ENCODE measurements around the gene RTF1.

The RTF1 gene

GRCh38 chr15:41505776-41506175 is 88.9 kb downstream of the RTF1 start:
- DNase-seq (ENCODE audit: low spot score) = no peak

DNA sequence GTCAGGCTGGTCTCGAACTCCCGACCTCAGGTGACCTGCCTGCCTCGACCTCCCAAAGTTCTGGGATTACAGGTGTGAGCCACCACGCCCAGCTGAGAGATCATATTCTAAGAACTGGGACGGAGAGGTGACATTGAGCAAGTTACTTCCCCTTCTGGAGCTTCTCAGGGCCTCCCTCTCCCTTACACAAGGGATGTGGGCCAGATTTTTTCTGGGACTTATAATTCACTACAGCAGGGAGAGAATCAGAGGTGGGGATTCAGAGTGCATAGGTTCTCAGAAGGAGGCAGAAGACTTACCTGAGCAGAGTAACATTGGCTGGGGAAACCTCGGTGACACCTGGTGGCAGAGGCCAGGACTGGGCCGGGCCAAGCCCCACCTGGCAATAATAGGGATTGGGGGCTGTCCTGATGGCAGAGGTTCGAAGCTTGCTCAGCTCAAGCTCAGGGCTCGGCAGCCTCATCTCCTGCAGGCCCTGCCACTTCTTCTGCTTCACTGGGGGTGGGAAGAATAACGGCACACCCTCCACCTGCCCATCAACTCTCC is 90.0 kb downstream of the RTF1 start:
- DNase-seq (ENCODE audit: low spot score) = no peak

GRCh38 chr15:41507820-41508290 is 91.0 kb downstream of the RTF1 start:
- DNase-seq (ENCODE audit: low spot score) = no peak

DNA sequence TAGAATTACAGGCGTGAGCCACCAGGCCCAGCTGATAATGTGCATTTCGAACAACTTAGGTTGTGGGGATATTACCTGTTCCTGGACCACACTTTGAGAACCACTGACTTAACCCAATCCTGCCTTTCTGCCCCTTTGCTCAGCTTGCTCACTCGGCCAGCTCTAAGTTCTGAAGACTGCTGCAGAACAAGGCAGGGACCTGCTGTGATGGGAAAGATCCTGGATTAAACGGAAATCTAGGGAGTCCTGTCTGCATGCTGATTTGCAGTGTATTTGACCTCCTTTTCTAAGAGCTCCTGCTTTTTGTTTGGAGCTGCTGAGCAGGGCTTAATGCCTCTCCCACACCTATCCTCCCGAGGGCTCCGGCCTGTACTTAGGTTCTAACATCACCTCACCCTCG is 93.8 kb downstream of the RTF1 start:
- no peak for DNase-seq (ENCODE audit: low spot score)

- DNase-seq (ENCODE audit: low spot score) = no peak
Observed at GRCh38 chr15:41511331-41511898, 94.5 kb downstream of the RTF1 start.

DNA sequence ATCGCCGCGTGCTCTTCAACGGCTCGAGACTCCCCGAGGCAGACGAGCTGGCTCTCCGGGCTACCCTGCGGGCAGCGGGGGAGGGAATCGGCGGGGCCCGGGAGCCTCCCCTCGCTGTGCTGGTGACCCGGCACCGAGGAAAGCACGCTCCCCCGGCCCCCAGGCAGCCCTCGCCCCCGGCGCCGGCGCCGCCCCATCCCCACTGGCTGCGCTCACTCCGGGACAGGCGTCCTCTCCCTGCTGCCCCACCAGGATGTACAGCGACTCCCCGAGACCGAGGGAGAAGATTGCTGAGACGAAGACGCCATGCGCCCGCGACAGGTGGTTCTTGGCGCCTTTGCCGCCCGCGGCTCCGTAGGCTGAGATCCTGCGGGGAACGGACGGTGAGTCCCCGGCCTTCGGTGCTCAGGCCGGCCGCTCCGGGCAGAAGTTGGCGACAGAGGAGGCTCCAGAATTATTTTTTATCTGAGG is 95.0 kb downstream of the RTF1 start:
- DNase-seq (ENCODE audit: low spot score) = no peak

DNA sequence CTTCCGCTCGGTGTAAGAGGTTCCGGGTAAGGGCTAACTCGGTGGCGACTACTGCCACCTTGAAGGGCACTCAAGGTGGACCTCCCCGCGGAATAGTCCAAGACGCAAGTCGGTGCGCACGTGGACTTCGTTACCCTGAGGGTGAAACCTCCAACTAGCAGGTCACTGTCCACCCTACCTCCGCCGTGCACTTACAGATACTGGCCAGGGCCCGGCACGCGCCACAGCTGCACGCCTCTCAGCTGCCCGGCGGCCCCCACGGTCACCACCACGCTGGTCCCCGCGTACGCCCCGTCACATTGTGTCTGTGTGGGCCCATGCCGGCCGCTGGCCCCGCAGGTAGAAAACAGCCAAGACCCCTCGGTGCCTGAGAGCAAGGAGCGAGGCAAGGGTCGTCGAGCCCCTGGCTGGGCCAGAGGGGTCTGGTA is 95.6 kb downstream of the RTF1 start:
- no peak for DNase-seq (ENCODE audit: low spot score)

DNA sequence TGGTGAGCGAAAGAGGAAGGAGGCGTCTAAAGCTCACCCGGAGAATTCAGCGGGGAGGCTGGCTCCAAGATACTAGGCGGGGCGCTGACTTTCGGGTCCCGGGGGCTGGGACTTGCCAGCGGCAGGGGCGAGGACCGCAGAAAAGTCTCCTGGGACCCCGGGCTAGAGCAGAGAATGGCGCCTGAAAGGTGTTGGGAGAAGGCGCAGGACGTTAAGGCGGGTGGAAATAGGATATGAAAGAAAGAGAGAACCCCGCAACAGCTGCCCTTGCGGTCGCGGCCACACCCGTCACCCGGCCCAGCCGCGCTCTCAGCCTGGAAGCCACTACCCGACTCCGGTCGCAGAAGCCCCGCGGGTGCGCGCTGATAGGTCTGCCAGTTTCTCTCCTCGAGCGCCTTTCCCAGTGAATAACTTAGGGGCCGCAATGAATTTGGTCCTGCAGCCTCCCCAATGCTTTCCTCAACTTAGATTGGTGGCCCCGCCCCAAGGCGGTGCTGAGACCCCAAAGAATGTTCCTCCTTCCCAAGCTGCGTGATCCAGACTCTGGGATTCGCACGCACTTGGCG is 96.1 kb downstream of the RTF1 start:
- peak; percentile 58 for DNase-seq (ENCODE audit: low spot score)

- DNase-seq (ENCODE audit: low spot score) = no peak
Observed at GRCh38 chr15:41513506-41514227, 96.8 kb downstream of the RTF1 start, which contains the start of gene LTK. LTK (minus strand) TSS chr15:41513827; CDS start chr15:41513709, 118 bp downstream.

GRCh38 chr15:41517895-41518449 is 101.1 kb downstream of the RTF1 start:
- DNase-seq (ENCODE audit: low spot score) = no peak

DNA sequence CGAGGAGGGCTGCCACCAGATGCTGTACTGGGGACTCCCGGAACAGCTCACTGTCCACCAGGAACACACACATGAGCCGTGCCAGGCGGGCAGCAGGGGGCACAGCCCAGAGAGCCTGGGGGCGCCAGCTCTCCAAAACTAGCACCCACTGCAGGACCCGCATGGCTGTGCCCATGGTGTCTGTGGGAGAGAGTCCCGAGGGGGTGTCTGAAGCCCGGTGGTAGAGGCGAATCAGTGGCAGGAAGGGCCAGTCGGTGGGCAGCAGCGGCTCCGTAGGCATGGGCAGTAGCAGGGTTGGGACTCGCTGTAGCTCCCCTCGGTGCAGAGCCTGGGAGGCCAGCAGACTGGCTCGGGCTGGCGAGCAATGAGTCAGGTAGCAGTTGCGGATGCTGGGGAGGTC is 103.7 kb downstream of the RTF1 start:
- no peak for DNase-seq (ENCODE audit: low spot score)

DNA sequence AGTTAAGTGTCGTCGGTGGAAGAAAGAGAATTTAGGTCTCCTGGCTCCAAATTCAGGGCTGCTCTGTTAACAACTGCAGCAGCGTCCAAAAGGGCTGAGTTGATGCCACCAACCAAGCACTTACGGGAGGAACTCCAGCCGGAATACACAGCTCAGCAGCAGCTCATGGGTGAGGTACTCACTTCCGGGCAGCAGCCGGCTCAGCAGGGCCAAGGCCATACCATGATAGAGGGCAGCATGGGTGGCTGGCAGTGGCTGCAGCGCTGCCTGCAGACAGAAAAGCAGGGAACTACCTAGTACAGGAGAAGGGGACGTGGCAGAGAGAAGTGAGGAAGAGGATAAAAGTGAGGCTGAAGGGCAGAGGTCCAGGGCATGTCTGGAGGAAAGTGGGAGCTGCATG is 104.7 kb downstream of the RTF1 start:
- DNase-seq (ENCODE audit: low spot score) = no peak

DNA sequence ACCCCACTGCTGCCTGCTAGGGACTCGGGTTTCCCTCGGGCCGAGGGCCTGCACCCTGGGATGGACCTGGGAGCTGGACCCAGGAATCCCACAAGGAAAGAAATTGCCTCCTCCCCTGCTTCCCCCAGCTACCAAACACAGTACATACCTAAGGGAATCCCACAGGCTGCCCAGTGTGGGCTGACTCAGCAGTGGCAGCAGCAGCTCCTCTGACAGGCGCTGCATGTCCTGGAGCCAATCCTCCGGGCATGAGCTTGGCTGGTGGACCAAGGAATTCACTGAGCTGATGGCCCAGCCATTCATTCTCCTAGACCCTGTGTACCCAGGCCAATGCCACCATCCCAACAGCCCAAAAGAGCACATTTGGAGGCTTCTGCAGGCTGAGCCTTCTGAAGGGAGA is 106.2 kb downstream of the RTF1 start:
- no peak for DNase-seq (ENCODE audit: low spot score)

DNA sequence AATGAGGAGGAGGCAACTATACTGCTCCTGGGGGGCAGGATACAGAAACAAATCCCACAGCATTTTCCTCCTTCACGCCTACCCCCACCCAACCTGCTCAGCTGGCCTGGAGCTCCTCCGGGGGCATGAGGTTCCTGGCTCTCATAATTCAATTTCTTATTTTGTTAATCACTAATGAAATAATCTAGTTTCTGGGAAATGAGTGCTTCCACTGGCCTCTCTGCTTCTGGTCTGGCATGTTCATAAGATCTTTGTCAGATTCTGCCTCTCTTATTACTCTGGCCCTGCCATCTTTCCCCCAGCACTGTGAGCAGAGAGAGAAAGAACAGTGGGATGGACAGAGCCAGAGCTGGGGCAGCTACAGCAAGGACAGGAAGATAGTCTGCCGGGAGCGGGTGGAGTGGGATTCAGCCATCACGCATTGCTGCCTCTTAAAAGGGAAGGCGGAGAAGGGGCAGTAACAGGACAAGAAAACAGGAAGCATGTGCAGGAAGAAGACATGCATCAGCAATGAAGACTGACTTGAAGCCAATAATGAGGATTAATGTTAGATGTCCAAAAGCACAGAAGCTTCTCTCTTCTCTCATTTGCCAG is 113.6 kb downstream of the RTF1 start:
- no peak for DNase-seq (ENCODE audit: low spot score)
